ENCODE results near the gene UBAC1. TPM values are rescaled to one million over a fixed set of nuclear protein-coding genes. Genes with fewer than 3 reads are reported as not detected.

The UBAC1 gene
- total RNA-seq, 6 experiments from 2014 or later = 15.2 to 27.0 (median 16.5) TPM

DNA sequence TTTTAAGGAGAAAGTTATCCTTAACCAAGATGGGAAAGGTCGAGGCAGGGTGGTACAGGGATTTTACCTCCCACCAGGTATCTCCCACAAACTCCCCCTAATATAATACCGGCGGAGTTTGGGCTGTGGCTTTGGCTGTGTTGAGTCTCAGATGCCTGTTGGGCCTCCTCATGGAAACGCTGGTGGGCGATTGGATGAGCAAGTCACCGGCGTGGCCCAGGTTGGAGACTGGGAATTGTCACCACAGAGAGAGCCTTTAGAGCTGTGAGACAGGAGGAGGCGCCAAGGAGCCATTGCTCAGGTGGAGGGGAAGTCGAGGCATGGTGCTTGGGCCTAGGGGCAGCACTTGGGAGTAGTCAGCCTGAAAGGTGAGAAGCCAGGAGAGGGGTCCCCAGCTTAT, 50.4 kb downstream of the UBAC1 start:
- DNase-seq (no peak), ATAC-seq (no peak)
- Histone ChIP-seq H3K9me3 (no peaks in the 10 kb centered on the region), H3K4me1 (peaks cover 0 to 15% (median 4%) of the 10 kb centered on the region in 4 donors), H3K27ac (no peak overlapping the region), H3K4me3 (no peak overlapping the region), H3K27me3 (no peaks in the 10 kb centered on the region), H3K36me3 (peaks cover 0 to 6% (median 2%) of the 10 kb centered on the region in 4 donors)
- TF ChIP-seq, protein P1, sequence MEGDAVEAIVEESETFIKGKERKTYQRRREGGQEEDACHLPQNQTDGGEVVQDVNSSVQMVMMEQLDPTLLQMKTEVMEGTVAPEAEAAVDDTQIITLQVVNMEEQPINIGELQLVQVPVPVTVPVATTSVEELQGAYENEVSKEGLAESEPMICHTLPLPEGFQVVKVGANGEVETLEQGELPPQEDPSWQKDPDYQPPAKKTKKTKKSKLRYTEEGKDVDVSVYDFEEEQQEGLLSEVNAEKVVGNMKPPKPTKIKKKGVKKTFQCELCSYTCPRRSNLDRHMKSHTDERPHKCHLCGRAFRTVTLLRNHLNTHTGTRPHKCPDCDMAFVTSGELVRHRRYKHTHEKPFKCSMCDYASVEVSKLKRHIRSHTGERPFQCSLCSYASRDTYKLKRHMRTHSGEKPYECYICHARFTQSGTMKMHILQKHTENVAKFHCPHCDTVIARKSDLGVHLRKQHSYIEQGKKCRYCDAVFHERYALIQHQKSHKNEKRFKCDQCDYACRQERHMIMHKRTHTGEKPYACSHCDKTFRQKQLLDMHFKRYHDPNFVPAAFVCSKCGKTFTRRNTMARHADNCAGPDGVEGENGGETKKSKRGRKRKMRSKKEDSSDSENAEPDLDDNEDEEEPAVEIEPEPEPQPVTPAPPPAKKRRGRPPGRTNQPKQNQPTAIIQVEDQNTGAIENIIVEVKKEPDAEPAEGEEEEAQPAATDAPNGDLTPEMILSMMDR (IDR thresholded peaks at IDR 0.05) = no peak
- TF ChIP-seq POLR2A (IDR thresholded peaks at IDR 0.05) = no peak
- intact Hi-C loops (cut with DNase I) = no loop called here
- 97% methylated on average over 8 of the region's 9 CpGs for WGBS (ENCODE audit: insufficient coverage, low coverage, low lambda C conversion rate, missing lambda C conversion rate)

DNA sequence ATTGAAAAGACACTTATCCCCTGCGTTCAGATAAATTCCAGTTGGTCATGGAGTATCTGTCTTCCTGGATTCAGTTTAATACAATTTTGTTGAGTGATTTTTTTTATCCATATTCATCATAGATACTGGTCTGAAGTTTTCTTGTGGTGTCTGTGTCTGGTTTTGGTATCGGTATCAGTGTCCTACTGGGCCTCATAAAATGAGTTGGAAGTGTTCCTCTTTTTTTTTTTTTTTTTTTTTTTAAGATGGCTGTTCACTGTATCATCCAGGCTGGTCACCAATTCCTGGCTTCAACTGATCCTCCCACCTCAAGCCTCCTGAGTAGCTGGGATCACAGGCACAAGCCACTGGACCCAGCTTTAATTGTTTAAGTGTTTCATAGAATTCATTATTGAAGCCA, 51.0 kb downstream of the UBAC1 start:
- no peak for ATAC-seq
- no peak for DNase-seq
- Histone ChIP-seq H3K4me1 (peaks cover 0 to 20% (median 7%) of the 10 kb centered on the region in 4 donors), H3K9me3 (no peaks in the 10 kb centered on the region), H3K27ac (no peak overlapping the region), H3K36me3 (peaks cover 0 to 5% (median 0%) of the 10 kb centered on the region in 4 donors), H3K27me3 (no peaks in the 10 kb centered on the region), H3K4me3 (no peak overlapping the region)
- intact Hi-C loops (cut with DNase I) = no loop called here
- TF ChIP-seq POLR2A (IDR thresholded peaks at IDR 0.05) = no peak
- TF ChIP-seq, protein P1 (IDR thresholded peaks at IDR 0.05) = no peak
- WGBS (ENCODE audit: insufficient coverage, low coverage, low lambda C conversion rate, missing lambda C conversion rate) = 76% methylated on average over 2 of the region's 2 CpGs

DNA sequence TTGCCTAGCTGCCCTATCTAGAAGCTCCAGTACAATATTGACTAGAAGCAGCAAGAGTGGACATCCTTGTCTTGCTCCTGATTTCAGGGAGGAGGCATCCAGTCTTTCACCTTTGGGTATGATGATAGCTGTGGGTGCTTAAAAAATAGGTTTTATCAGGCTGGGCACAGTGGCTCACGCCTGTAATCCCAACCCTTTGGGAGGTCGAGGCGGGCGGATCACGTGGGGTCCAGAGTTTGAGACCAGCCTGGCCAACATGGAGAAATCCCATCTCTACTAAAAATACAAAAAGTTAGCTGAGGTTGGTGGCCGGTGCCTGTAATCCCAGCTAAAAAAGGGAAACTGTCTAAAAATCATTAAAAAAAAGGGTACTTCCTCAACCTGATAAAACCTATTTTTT, 51.8 kb downstream of the UBAC1 start:
- Histone ChIP-seq H3K27ac (no peak overlapping the region), H3K36me3 (peaks cover 0 to 5% (median 0%) of the 10 kb centered on the region in 4 donors), H3K4me1 (peaks cover 0 to 25% (median 8%) of the 10 kb centered on the region in 4 donors), H3K4me3 (no peak overlapping the region), H3K27me3 (no peaks in the 10 kb centered on the region), H3K9me3 (no peaks in the 10 kb centered on the region)
- 71% methylated on average over 1 of the region's 6 CpGs for WGBS (ENCODE audit: insufficient coverage, low coverage, low lambda C conversion rate, missing lambda C conversion rate)
- DNase-seq (no peak), ATAC-seq (no peak)
- TF ChIP-seq, protein P1 (IDR thresholded peaks at IDR 0.05) = no peak
- no peak for TF ChIP-seq POLR2A (IDR thresholded peaks at IDR 0.05)
- intact Hi-C loops (cut with DNase I) = loop anchor here in 1 of 2 donors (10.0 kb wide), 1 partner anchor 45 kb away; no protein-coding TSS in a partner anchor

DNA sequence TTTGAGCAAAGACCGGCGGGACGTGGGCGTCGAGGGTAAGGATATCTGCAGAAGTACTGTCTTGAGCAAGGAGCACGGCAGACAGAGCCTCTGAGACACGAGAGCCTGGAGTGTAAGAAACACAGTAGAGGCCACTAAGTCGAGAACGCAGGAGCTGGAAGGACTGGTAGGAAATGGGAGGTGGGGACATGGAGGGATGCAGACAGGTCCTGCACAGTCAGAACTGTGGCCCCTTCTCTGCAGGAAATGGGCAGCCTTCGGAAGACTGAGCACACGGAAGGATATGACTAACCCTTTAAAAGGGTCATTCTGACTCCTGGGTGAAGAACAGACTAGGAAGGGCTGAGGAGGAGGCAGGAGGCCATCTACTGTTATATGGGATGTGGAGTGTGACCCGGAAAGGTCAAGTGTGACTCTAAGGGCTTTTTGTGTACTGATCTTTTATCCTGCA, 52.4 kb downstream of the UBAC1 start:
- 75% methylated on average over 12 of the region's 12 CpGs for WGBS (ENCODE audit: insufficient coverage, low coverage, low lambda C conversion rate, missing lambda C conversion rate)
- no peaks in the 10 kb centered on the region for H3K27me3 ChIP-seq
- peaks cover 0 to 5% (median 0%) of the 10 kb centered on the region in 4 donors for H3K36me3 ChIP-seq
- no peak overlapping the region for H3K27ac ChIP-seq
- ATAC-seq (no peak), DNase-seq (no peak)
- TF ChIP-seq, protein P1 (IDR thresholded peaks at IDR 0.05) = no peak
- TF ChIP-seq POLR2A (IDR thresholded peaks at IDR 0.05) = no peak
- H3K4me3 ChIP-seq = peak overlapping the region in 1 of 3 donors; percentile 89
- H3K9me3 ChIP-seq = no peaks in the 10 kb centered on the region
- intact Hi-C loops (cut with DNase I) = loop anchor here in 1 of 2 donors (10.0 kb wide), 1 partner anchor 46 kb away; no protein-coding TSS in a partner anchor
- H3K4me1 ChIP-seq = peaks cover 0 to 25% (median 8%) of the 10 kb centered on the region in 4 donors
